DND-41 (cell line): ENCODE measurements around the gene TRIP10.

Source experiments
- EZH2 ChIP-seq: IDR thresholded peaks from 3 replicates; pipeline ENCODE4 v1.6.1; 2012; ENCODE audit warnings: borderline replicate concordance, low read depth, mild to moderate bottlenecking, moderate library complexity, low read length, inconsistent platforms; ENCODE audit not compliant: severe bottlenecking
- TF ChIP-seq, protein P1 (sequence below): IDR thresholded peaks from 2 replicates; pipeline ENCODE4 v1.5.1; 2012; ENCODE audit warnings: borderline replicate concordance, low read length, moderate library complexity, mild to moderate bottlenecking; ENCODE audit not compliant: poor library complexity, severe bottlenecking; ENCODE audit errors: extremely low read depth

DNA sequence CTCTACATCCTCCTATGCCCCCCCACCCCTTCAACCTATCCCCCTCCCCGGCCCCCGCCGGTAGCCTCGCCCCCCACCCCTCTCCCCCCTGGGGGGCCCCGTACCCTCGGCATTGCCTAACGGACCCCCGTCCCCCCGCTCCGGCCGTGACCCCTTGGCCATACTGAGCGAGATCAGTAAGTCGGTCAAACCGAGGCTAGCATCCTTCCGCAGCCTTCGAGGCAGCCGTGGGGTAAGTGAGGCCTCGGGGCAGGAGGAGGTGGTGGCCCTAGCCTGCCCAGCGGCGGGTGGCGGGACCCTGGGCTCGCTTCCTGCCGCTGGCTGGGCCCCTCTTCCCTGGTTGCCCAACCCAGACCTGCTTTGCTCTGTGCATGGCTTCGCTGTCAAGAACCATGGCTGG, 6.5 kb downstream of the TRIP10 start:
- TF ChIP-seq, protein P1, sequence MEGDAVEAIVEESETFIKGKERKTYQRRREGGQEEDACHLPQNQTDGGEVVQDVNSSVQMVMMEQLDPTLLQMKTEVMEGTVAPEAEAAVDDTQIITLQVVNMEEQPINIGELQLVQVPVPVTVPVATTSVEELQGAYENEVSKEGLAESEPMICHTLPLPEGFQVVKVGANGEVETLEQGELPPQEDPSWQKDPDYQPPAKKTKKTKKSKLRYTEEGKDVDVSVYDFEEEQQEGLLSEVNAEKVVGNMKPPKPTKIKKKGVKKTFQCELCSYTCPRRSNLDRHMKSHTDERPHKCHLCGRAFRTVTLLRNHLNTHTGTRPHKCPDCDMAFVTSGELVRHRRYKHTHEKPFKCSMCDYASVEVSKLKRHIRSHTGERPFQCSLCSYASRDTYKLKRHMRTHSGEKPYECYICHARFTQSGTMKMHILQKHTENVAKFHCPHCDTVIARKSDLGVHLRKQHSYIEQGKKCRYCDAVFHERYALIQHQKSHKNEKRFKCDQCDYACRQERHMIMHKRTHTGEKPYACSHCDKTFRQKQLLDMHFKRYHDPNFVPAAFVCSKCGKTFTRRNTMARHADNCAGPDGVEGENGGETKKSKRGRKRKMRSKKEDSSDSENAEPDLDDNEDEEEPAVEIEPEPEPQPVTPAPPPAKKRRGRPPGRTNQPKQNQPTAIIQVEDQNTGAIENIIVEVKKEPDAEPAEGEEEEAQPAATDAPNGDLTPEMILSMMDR = no peak
- TF ChIP-seq EZH2 = no peak
